GM12873 (cell line): ENCODE results near the gene SEMA3B.

Source experiments
- CTCF ChIP-seq: IDR thresholded peaks from 2 replicates; pipeline ENCODE4 v1.5.1; 2012; ENCODE audit warnings: low read depth, mild to moderate bottlenecking, moderate library complexity, low read length, control low read depth; ENCODE audit not compliant: insufficient read depth; ENCODE audit errors: missing control alignments

Gene SEMA3B

GRCh38 chr3:50271314-50271936 lies 2.5 kb downstream of the SEMA3B start:
- no peak for TF ChIP-seq CTCF

GRCh38 chr3:50272911-50273688 lies 4.2 kb downstream of the SEMA3B start:
- peak; percentile 97 for TF ChIP-seq CTCF

- TF ChIP-seq CTCF = no peak
Observed at GRCh38 chr3:50273689-50274065, 4.7 kb downstream of the SEMA3B start.

GRCh38 chr3:50274371-50275104 lies 5.6 kb downstream of the SEMA3B start:
- peak; percentile 85 for TF ChIP-seq CTCF

GRCh38 chr3:50275141-50275995 lies 6.4 kb downstream of the SEMA3B start:
- TF ChIP-seq CTCF = no peak

- no peak for TF ChIP-seq CTCF
Observed at GRCh38 chr3:50275996-50276761, 7.2 kb downstream of the SEMA3B start.
